Measurements from ENCODE around the gene MAP2. TPM values are rescaled to one million over a fixed set of nuclear protein-coding genes. Genes with fewer than 3 reads are reported as not detected.

The MAP2 gene
- polyA plus RNA-seq, 10 donors, result 7.9 to 14.3 (median 12.0) TPM

DNA sequence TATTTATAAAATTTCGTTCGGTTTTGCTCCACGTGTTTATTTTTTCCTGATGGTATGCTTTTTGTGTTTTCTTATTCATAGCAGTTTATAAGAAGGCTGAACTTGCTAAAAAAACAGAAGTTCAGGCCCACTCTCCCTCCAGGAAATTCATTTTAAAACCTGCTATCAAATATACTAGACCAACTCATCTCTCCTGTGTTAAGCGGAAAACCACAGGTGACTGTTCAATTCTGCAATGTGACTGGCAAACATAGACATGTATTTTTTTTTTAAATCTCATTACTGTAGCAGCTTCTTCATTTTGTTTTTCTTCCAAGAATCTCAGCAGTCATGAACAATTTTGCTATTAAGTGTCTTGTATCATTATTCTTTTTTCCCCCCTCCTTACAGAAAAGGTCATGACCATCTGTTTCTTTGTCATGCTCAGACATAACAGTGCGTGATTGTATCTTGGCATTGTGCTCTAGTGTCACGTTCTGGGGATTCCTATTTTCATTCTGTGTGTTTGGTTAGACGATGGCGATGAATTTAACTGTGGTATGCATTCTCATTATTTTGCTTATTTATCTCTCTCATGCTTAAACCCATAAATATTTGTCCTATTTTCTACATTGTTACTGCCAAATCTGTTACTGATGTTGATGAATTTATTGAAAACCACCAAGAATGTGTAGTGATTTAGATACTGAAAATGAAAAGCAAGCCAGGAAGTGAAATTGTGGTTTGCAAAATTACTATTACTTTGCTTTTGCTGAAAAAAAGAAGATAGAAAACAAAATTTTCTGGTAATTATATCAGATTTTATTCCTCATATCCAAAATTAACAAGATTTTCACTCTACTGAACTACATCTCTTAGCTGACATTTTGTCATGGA is 273.2 kb downstream of the MAP2 start:
- DNase-seq, result no peak

DNA sequence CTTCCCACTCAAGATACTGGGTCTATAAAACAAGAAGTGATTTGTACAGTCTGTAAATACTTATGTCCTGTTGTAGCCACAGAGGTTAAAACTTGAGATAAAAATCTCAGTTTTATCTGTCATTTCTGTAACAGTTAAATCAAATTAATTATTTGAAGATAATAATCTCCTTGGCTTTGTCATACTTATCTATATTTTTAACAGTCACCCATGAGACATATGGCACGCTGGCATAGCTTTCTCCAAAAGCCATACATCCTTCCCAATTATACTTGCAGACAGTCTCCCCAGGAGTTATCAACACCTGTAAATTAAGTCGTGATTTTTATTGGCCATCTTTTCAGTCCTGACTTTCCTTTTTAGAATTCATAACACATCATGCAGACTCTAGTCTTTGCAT is 278.9 kb downstream of the MAP2 start:
- DNase-seq, result no peak

DNA sequence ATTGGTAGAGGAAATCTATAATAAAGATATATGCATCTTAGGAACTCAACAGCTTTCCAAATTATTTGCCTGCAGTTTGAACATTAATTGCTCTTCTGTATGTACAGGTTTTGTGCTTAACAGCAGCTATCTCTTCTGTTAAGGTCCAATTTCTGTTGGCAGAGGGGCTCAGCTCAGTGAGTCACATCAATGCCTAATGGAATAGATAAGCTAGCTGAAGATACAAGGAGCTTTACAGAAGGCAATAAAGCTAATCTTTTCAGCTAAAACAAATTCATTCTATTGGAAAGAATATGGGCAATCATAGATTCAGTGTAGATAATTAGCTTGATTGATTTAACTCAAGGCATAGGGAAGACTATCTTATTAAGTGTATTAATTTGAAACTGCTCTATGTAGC is 289.4 kb downstream of the MAP2 start:
- DNase-seq, result no peak

DNA sequence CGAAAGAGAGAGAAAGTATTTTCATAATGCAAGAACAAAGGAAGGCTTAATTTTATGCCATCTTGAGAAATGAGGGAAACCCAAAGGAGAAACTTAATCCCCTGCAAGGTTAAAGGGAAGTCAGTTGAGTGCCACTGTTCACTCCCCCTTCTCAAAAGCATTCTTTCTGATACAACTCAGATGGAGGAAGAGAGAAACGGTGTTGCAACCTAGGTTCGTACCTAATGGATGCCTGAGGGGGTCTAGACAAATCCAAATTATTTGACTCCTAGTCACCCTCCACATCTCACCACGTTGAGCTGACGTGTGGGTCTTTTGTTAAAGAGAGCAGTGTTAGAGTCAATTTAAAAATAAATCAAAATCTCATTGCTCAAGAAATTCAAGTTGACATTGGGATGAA is 295.2 kb downstream of the MAP2 start:
- DNase-seq, result no peak

DNA sequence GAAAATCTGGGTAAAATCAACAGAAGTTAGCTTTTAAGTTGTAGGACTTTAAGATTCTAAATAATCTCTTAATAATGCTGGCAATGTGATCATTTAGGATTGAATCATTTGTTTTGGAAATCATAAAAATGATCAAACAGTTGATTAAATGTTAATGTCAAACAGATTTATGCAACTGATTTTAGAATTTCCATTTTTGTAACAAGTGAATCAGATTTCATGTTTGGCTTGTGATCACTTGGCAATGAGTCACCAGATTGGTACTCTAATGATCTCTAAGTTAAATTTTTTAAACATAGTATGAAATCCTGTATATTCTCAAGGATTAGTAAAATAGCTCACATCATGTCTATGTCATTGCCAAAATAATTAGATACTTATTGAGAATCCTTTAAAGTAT is 297.6 kb downstream of the MAP2 start:
- peak in 1 of 3 donors; percentile 1 for DNase-seq

DNA sequence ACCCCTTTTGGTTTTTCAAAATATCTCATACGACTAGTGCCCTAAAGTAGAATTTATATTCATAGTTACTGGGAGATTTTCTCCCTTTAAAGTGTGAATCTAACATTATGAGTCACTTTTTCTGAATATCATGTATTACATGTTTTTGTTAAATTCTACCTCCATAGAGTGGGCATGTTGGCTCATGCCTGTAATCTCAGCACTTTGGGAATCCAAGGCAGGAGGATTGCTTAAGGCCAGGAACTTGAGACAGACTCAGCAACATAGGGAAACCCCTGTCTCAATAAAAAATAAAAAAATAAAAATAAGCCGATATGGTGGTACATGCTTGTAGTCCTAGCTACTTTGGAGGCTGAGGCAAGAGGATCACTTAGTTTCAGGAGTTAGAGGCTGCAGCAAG is 302.5 kb downstream of the MAP2 start:
- no peak for DNase-seq

DNA sequence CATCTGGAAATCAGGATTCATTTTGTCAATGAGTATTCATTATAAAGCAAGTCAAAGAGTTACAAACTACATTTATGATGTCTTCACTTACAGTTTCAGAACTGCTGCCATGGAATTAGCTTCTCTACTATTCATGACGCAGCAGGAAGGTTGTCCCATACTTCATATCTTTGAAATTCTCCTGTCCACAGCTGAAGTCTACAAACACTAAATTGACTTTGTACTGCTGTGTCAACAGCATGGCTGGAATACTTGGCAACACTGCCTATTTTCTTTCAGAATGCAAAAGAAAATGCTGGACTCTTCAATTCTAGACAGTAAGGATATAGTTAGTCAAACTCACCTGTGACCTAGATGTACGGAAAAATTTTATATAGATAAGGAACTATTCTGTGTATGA is 303.2 kb downstream of the MAP2 start:
- DNase-seq, result no peak

DNA sequence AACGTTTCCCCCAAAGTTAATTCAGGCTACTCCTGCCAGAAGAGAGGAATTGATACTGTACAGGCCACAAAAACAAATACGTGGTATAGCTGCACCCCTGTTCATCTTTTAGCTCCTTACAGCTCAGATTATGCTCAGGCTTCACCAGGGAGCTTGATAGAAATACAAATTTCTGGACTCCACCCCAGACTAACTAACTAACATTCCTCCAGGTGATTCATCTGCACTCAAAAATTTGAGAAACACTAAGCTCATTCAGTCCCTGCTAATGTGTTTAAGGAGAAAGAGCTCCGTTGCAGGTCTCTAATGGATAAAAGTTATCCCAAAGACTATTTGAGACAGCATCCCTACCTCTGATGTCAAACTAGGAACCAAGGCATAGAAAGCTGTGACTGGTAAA is 311.0 kb downstream of the MAP2 start:
- DNase-seq, result no peak

DNA sequence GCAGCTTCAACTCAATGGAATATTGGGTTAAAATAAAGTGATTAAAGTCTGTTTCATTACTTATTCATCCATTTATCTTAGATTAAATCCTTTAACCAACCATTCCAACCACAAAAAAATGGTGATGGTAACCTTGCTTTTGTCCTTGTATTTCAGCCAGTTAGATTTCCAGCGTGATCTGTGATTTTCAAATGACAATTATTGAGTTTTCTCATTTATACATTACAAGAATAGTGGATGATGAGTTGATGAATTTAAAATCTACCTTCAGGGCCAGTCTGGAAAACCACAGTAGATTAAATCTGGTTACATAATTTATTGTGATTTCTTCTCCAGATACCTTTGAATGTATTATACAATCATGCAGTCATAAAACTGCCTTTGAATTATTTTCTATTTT is 318.1 kb downstream of the MAP2 start:
- no peak for DNase-seq

DNA sequence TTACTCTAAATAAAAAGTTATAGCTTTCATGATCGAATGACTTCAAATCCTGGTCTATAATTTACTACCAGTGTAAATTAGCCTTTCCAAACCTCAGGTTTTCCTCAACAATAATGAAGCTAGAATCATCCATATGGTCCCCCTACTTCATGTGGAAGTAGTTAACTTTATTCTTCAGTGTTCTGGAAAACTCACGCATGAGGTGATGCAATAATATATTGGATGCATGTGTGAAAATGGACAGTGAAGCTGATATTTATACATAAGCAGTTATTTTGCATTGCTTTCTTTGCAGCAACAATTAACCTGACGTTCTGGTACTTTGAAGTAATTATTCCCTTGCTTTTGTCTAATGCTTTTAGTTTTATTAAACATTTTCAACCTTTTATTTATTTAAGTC is 329.2 kb downstream of the MAP2 start:
- no peak for DNase-seq

DNA sequence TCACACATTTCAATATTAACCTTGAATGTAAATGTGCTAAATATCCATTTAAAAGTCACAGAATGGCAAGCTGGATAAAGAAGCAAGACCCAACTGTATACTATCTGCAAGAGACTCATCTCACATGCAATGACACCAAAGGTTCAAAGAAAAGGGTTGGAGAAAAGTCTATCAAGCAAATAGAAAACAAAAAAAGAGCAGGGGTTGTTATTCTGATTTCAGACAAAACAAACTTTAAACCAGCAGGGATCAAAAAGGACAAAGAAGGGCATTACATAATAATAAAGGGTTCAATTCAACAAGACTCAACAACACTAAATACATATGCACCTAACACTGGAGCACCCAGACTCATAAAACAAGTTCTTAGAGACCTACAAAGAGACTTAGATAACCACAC is 333.3 kb downstream of the MAP2 start:
- DNase-seq, result no peak

DNA sequence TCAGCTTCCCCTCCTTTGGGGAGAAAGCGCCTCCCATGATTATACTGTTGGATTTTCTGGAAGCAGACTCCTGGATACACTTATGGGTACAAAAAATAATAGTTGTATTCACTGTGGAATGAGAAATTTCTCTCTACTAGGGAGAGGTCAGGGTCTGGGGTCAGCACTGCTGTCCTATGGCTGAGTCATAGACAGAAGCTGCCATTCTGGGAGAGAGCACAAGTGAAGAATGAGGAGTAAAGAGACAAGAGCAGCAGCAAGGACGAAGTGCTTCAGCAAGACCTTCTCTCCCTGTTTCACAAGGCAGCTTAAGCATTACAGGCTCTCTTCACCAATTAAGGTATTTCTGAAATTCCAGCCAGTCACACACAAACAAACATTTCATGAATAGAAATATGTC is 337.7 kb downstream of the MAP2 start:
- no peak for DNase-seq

DNA sequence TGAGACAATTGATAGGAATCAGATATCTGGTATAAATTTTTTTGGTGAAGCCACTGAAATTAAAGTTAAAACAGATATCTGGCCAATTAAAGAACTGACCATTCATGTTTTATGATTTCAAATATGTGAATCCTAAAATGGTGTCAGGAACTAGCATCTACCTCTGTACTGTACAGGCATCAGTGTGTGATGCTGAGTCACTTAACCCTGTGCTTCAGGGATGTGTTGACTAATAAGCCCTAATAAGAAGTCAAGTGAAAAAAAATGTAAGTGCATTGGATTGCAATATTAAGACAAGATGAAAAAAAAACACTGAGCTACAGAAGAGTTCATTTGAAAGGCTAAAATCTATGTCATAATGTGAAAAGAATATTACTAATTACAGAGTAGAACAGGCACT is 338.7 kb downstream of the MAP2 start:
- no peak for DNase-seq

DNA sequence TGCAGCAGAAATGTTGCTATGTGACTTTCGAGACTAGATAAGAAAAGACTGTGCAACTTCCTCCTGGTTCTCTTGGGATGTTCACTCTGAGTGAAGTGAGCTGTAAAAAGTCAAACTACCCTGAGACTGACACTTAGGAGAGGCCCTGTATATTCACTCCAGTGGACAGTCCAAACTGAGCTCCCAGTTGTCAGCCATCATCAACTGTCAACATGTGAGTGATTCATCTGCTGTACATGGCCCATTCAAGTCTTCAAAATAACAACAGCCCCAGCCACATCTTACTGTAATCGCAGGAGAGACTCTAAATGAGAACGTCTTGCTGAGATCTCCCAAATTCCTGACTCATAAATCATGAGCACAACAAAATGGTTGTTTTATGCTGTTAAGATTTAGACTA is 339.3 kb downstream of the MAP2 start:
- no peak for DNase-seq

DNA sequence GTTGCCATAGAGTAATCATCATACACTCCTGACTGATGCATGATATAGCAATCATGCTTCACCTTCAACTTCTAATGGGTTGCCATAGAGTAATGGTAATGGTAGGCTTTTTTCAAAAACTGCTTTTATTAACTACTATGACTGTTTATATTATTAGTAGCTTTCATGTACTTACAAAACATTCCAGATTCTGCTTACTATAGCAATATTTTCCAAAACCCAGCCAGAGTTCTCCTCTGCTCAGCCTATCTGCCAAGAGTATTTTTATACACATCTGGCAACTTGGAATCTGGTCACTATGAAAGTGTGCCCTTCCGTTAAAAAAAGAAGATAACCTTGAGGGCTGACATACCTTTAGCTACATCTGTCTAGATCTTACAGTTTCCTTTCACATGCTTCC is 342.8 kb downstream of the MAP2 start:
- no peak for DNase-seq

DNA sequence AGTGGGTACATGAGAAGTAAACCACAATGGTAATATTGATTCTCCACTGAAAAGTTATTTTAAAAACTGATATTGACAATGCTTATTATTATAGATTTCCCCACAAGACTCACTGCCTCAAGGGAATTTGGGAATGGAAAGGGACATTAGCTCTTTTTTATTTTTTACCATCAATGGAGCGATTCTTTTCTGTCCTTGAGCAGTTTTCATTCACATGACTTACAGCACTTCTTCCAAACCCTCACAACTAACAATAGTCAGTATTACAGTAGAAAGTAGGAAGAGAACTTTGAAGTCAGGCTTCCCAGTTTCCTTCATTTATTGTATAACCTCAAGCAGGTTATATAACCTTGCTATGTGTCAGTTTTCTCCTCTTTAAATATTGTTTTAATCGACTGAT is 343.5 kb downstream of the MAP2 start:
- no peak for DNase-seq

DNA sequence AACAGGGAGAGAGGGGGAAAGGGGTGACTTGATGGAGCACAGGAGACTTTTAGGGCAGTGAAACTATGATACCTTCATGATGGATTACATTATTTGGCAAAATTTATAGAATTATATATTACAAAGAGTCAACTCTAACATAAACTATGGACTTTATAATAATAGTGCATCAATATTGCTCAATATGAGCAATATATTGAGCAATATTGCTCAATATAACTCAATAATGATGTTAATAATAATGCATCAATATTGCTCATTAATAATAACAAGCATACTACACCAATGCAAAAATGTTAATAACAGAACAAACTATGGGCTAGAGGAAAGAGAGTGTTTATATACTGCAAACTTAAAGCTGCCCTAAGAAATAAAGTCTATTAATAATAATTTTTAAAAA is 344.7 kb downstream of the MAP2 start:
- DNase-seq, result no peak

DNA sequence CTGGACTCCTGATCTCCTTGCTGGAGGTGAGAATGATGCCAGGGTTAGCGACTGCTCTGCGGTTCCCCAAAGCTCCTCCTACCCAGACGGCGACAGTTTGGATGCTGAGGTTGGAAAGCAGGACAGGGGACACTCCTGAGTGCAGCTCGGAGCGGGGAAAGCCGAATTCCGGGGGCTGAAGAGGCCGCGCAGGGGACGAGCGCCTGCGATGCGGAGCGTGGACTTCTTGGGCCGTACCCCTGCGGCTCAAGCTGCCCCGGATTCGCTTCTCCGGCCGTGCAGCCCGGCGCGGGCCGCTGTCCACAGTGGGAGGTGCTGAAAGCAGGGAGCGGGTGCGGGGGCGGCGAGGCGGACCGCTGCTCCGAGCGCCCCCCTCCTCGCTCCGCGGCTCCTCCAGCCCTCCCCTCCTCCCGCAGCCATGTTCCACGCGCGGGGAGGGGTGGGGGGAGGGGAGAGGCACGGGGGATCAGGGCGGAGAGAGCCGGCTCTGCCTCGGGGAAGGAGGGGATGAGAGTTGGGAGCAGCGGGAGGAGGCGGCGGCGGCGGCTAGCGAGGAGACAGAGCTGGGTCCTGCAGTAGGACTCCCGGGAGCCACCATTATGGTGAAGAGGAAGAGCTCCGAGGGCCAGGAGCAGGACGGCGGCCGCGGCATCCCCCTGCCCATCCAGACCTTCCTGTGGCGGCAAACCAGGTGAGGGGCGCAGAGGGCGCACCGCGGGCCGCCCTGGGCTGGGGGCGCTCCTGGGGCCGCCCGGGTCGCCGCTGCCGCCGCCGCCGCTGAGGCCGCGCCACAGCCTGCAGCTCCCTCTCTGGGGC is 347.8 kb downstream of the MAP2 start, which contains the start of gene UNC80:
TSS of gene UNC80 (plus strand) at position 359 of the 816 bp plus-strand sequence. CDS start at position 600, 241 bp downstream.
- DNase-seq, result peak; percentile 66 to 90 (median 83)

DNA sequence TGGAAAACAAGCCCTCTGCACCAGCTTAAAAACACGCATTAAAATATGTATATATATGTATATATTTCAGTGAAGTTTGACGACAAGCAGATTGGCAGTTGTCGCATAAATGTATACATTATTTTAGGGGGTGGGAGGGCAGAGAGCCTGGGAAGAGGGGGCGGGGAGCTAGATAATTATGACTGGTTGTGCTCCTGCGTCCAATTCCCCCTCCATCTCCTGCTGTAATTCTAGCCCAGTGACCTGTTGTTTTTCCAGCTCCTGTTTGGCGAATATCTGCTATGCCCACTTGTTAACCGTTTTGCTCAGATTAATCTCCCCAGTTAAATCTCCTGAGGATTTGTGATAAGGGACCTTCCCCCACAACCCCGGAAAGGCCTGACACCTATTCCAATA is 348.4 kb downstream of the MAP2 start:
- DNase-seq, result no peak

DNA sequence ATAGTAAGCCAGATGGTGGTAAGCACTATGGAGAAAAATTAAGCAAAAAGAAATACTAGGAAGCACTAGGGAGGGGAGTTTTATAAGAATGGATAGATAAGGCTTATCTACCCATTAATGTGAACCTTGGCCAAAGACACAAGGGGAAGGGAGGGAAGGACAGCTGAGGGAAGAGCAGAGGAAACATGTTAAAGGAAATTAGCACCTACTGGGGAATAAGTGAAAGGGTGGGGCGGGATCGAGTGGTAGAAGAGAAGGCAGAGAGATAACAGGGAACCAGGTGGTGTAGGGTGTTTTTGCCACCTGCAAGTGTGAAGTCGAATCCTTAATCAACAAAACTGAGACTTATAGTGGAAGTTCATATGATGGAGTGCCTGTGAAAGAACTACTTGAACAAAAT is 349.5 kb downstream of the MAP2 start:
- DNase-seq, result no peak

Measured in muscle of back (tissue), 11 donors.